Esophagus muscularis mucosa (tissue), 4 donors: ENCODE measurements around the gene KLHL5. TPM values are rescaled to one million over a fixed set of nuclear protein-coding genes. Genes with fewer than 3 reads are reported as not detected.

Experiments used
- DNase-seq: peaks from one replicate; pipeline ENCODE4 v3.0.0-alpha.2; 2017; ENCODE audit errors: extremely low spot score
- H3K27ac ChIP-seq, 4 donors: fragments of 200-600 bp; sonication (generic); replicated peaks in 1 of 4; 1 replicate in 3 of 4; 2 replicates in 1 of 4; pipeline ENCODE4 v1.5.1; 2016 to 2019; ENCODE audit warnings: mild to moderate bottlenecking in 1 of 4
- H3K27me3 ChIP-seq, 4 donors: fragments of 200-600 bp; sonication (generic); one replicate each; pipeline versions ENCODE4 v1.5.1 to v1.6.0; 2016 to 2019
- H3K36me3 ChIP-seq, 4 donors: fragments of 200-600 bp; sonication (generic); one replicate each; pipeline ENCODE4 v1.5.1; 2016 to 2019
- H3K4me1 ChIP-seq, 4 donors: fragments of 200-600 bp; sonication (generic); one replicate each; pipeline ENCODE4 v1.5.1; 2016 to 2019
- H3K4me3 ChIP-seq, 4 donors: fragments of 200-600 bp; sonication (generic); 1 replicate in 2 of 4; 2 replicates in 2 of 4; pipeline ENCODE4 v1.5.1; 2016 to 2019; ENCODE audit warnings: mild to moderate bottlenecking in 4 of 4, moderate library complexity in 1 of 4
- H3K9me3 ChIP-seq, 4 donors: fragments of 200-600 bp; sonication (generic); 1 replicate in 3 of 4; 2 replicates in 1 of 4; pipeline ENCODE4 v1.5.1; 2016 to 2019
- CTCF ChIP-seq, 3 experiments: fragments of 200-600 bp in 2 of 3; fragments of 450-650 bp in 1 of 3; sonication (generic) in 2 of 3; IDR thresholded peaks; one replicate each; pipeline ENCODE4 v1.5.1; 2017 to 2019; ENCODE audit warnings: antibody characterized with exemption in 3 of 3, mild to moderate bottlenecking in 2 of 3, moderate library complexity in 1 of 3
- EP300 ChIP-seq: sonication (generic); formaldehyde crosslinking; IDR thresholded peaks from one replicate; pipeline ENCODE4 v1.6.1; 2017; ENCODE audit warnings: antibody characterized with exemption
- POLR2A ChIP-seq: fragments of 450-650 bp; IDR thresholded peaks from one replicate; pipeline ENCODE4 v1.6.1; 2017; ENCODE audit warnings: antibody characterized with exemption, moderate library complexity, mild to moderate bottlenecking, low read depth
- POLR2AphosphoS5 ChIP-seq, 2 donors: sonication (generic); formaldehyde crosslinking; IDR thresholded peaks; one replicate each; pipeline ENCODE4 v1.6.1; 2017; ENCODE audit warnings: antibody characterized with exemption in 2 of 2
- WGBS: methylation state at CpG from one replicate; pipeline ENCODE4 v1.1.5; 2018; 5-methylcytosine and 5-hydroxymethylcytosine counted together
- intact Hi-C: fragments of 100-400 bp; cut with DNase I; formaldehyde crosslinking; loops from one replicate; pipeline ENCODE4 v1.15.1; 2023
- total RNA-seq, 4 donors: library from RNA; depleted of rRNA; stranded (reverse); fragments of >200 nt; gene quantifications; one replicate each; pipeline versions ENCODE4 v1.1.0 to v1.2.1, GENCODE V29; 2016

The KLHL5 gene
- total RNA-seq, 4 donors from 2014 or later: 92.7 to 187 (median 111) TPM

GRCh38 chr4:39051492-39051891 is 10.5 kb upstream of the KLHL5 start:
- Histone ChIP-seq H3K4me1 (peaks cover 11 to 60% (median 58%) of the 10 kb centered on the region in 4 donors), H3K27ac (no peak overlapping the region), H3K36me3 (no peaks in the 10 kb centered on the region), H3K27me3 (no peaks in the 10 kb centered on the region), H3K9me3 (no peaks in the 10 kb centered on the region), H3K4me3 (no peak overlapping the region)
- no peak for DNase-seq
- intact Hi-C loops: no loop called here
- WGBS: 100% methylated on average over 1 of the region's 1 CpG
- no peak for TF ChIP-seq POLR2AphosphoS5 (IDR thresholded peaks at IDR 0.05)
- no peak for TF ChIP-seq CTCF (IDR thresholded peaks at IDR 0.05)
- TF ChIP-seq EP300: no peak

GRCh38 chr4:39053983-39054382 is 8.0 kb upstream of the KLHL5 start:
- Histone ChIP-seq H3K36me3 (no peaks in the 10 kb centered on the region), H3K27me3 (no peaks in the 10 kb centered on the region), H3K9me3 (no peaks in the 10 kb centered on the region), H3K4me1 (peaks cover 6 to 35% (median 34%) of the 10 kb centered on the region in 4 donors), H3K4me3 (no peak overlapping the region), H3K27ac (no peak overlapping the region)
- intact Hi-C loops: no loop called here
- WGBS: 98% methylated on average over 4 of the region's 4 CpGs
- no peak for TF ChIP-seq EP300
- no peak for TF ChIP-seq POLR2AphosphoS5 (IDR thresholded peaks at IDR 0.05)
- TF ChIP-seq POLR2A: no peak
- no peak for TF ChIP-seq CTCF (IDR thresholded peaks at IDR 0.05)
- DNase-seq: no peak

GRCh38 chr4:39054497-39054896 is 7.5 kb upstream of the KLHL5 start:
- Histone ChIP-seq H3K27ac (no peak overlapping the region), H3K4me3 (no peak overlapping the region), H3K4me1 (peaks cover 6 to 31% (median 30%) of the 10 kb centered on the region in 4 donors), H3K9me3 (no peaks in the 10 kb centered on the region), H3K27me3 (no peaks in the 10 kb centered on the region), H3K36me3 (no peaks in the 10 kb centered on the region)
- no peak for TF ChIP-seq CTCF (IDR thresholded peaks at IDR 0.05)
- no peak for TF ChIP-seq POLR2A
- intact Hi-C loops: no loop called here
- DNase-seq: no peak
- WGBS: 94% methylated on average over 3 of the region's 3 CpGs

GRCh38 chr4:39056023-39056422 is 6.0 kb upstream of the KLHL5 start:
- intact Hi-C loops: no loop called here
- H3K4me1 ChIP-seq: peaks cover 0 to 24% (median 18%) of the 10 kb centered on the region in 4 donors

More at GRCh38 chr4:39056023-39056422, 6.0 kb upstream of the KLHL5 start:
- TF ChIP-seq EP300 (no peak), CTCF (IDR thresholded peaks at IDR 0.05) (no peak), POLR2AphosphoS5 (IDR thresholded peaks at IDR 0.05) (no peak), POLR2A (no peak)
- Histone ChIP-seq H3K9me3 (no peaks in the 10 kb centered on the region), H3K27me3 (no peaks in the 10 kb centered on the region), H3K27ac (no peak overlapping the region), H3K4me3 (no peak overlapping the region), H3K36me3 (no peaks in the 10 kb centered on the region)
- no peak for DNase-seq
- WGBS: 94% methylated on average over 5 of the region's 5 CpGs
